Ovary (tissue), 9 donors: Measurements from ENCODE around the gene OR2T34. TPM values are rescaled to one million over a fixed set of nuclear protein-coding genes. Genes with fewer than 3 reads are reported as not detected.
"Not testable (repeated sequence)": the region's sequence is repeated elsewhere in the genome, so short reads cannot be mapped to it uniquely, and the experiment has no call there.

Experiments
- DNase-seq, 5 donors: peaks; one replicate each; pipeline ENCODE4 v3.0.0-alpha.2; 2019 to 2020
- H3K27ac ChIP-seq, 2 donors: fragments of 200-600 bp; one replicate each; pipeline versions ENCODE4 v1.5.1 to v1.8.0; 2019 to 2022
- H3K27me3 ChIP-seq: fragments of 200-600 bp; one replicate; pipeline ENCODE4 v1.8.0; 2022
- H3K36me3 ChIP-seq: fragments of 200-600 bp; sonication (generic); one replicate; pipeline ENCODE4 v1.5.1; 2019
- H3K4me1 ChIP-seq: one replicate; pipeline ENCODE4 v1.8.1; 2013; ENCODE audit warnings: mild to moderate bottlenecking, moderate library complexity; ENCODE audit not compliant: insufficient read depth
- H3K4me3 ChIP-seq: fragments of 200-600 bp; sonication (generic); one replicate; pipeline ENCODE4 v1.5.1; 2017
- H3K9me3 ChIP-seq, 2 donors: fragments of 200-600 bp in 1 of 2; sonication (generic) in 1 of 2; one replicate each; pipeline versions ENCODE4 v1.5.1 to v1.8.1; 2013 to 2019; ENCODE audit warnings: mild to moderate bottlenecking in 1 of 2, moderate library complexity in 1 of 2
- WGBS, 3 donors: extraction: QIAGEN DNeasy Blood & Tissue Kit in 1 of 3; methylation state at CpG; one replicate each; pipeline versions ENCODE4 v1.1.5 to v1.1.7; 2013 to 2017; 5-methylcytosine and 5-hydroxymethylcytosine counted together
- intact Hi-C, 4 donors: fragments of 100-400 bp; cut with DNase I; formaldehyde crosslinking; loops; one replicate each; pipeline versions ENCODE4 v1.11.0 to v1.15.1; 2022 to 2023
- polyA plus RNA-seq, 2 donors: library from polyadenylated mRNA; stranded (reverse); fragments of 200-250 nt in 1 of 2; fragments of 350-450 nt in 1 of 2; fragmentation: Illumina TruSeq in 1 of 2; extraction: RNeasy Lipid Tissue Mini Kit (QIAGEN cat#74804) in 1 of 2; gene quantifications; one replicate each; pipeline ENCODE4 v1.2.3, GENCODE V29; 2013 to 2014
- small RNA-seq: library from RNA; depleted of rRNA; stranded (forward); fragments of <200 nt; gene quantifications from one replicate; pipeline ENCODE3, GENCODE V24; 2016
- total RNA-seq, 7 donors: library from RNA; depleted of rRNA in 2 of 7; stranded (reverse); fragments of >200 nt in 2 of 7; fragmentation: NEBNext Ultra II Directional in 3 of 7; extraction: Animal tissue kit (Norgen Biotek cat#: 25700) in 3 of 7; gene quantifications; one replicate each; pipeline versions ENCODE4 v1.1.0 to v1.2.4, GENCODE V29; 2016 to 2023
- donor health status: DM: no; HTN: no; CAD: no; lungs with moderate emphysema.
- donor health status: DM: no; HTN: no; CAD: no.
- donor health status: Bipolar disorder and iron deficiency.
- donor health status: DM: yes; HTN: yes; CAD: no.
- donor health status: DM: no; HTN: no; CAD: no.
- donor health status: DM: yes; HTN: yes; CAD: no.

Gene OR2T34
- total and polyA plus RNA-seq, 9 donors, result not detected

- intact Hi-C loops, H3K27ac ChIP-seq, H3K4me1 ChIP-seq, H3K36me3 ChIP-seq, H3K27me3 ChIP-seq, H3K4me3 ChIP-seq, H3K9me3 ChIP-seq, DNase-seq: not testable (repeated sequence)
- WGBS, 3 donors, result no CpG with 5 or more reads among the region's 2 CpGs
Measured at GRCh38 chr1:248547383-248547782, 27.2 kb downstream of the OR2T34 start.

- H3K9me3 ChIP-seq, H3K4me1 ChIP-seq, intact Hi-C loops, H3K27me3 ChIP-seq, H3K27ac ChIP-seq, H3K36me3 ChIP-seq, H3K4me3 ChIP-seq, DNase-seq: not testable (repeated sequence)
Measured at GRCh38 chr1:248537449-248537848, 37.1 kb downstream of the OR2T34 start.

Small RNA genes lying within 50 kb of the gene (small RNA-seq; reads per million reads assigned to genes)
- not detected for gene RF00019

Other genes with a start within 250 kb of the OR2T34 start
- gene OR14C36, start 226.0 kb downstream of the OR2T34 start, total RNA-seq, result not detected
- gene OR14C36, start 226.0 kb downstream of the OR2T34 start, polyA plus RNA-seq, result not detected
- not detected for gene OR2T4, start 213.1 kb downstream of the OR2T34 start, total RNA-seq
- gene OR2T4, start 213.1 kb downstream of the OR2T34 start, polyA plus RNA-seq, result not detected
- not detected for gene OR2T6, start 199.0 kb downstream of the OR2T34 start, total RNA-seq
- not detected for gene OR2T6, start 199.0 kb downstream of the OR2T34 start, polyA plus RNA-seq
- not detected for gene OR2T1, start 171.7 kb downstream of the OR2T34 start, total RNA-seq
- not detected for gene OR2T1, start 171.7 kb downstream of the OR2T34 start, polyA plus RNA-seq
- under 1 TPM in 2 of 7 donors, not detected in 5; 0.10 to 0.46 TPM for gene OR2T2, start 129.1 kb downstream of the OR2T34 start, total RNA-seq
- gene OR2T2, start 129.1 kb downstream of the OR2T34 start, polyA plus RNA-seq, result not detected
- gene OR2T3, start 101.4 kb downstream of the OR2T34 start, total RNA-seq, result not detected
- gene OR2T3, start 101.4 kb downstream of the OR2T34 start, polyA plus RNA-seq, result not detected
- under 1 TPM in 1 of 7 donors, not detected in 6; 0.10 TPM for gene OR2T5, start 86.2 kb downstream of the OR2T34 start, total RNA-seq
- not detected for gene OR2T5, start 86.2 kb downstream of the OR2T34 start, polyA plus RNA-seq
- under 1 TPM in 1 of 7 donors, not detected in 6; 0.23 TPM for gene OR2G6, start 66.7 kb downstream of the OR2T34 start, total RNA-seq
- not detected for gene OR2G6, start 66.7 kb downstream of the OR2T34 start, polyA plus RNA-seq
- not detected for gene OR2T29, start 12.0 kb downstream of the OR2T34 start, total RNA-seq
- gene OR2T29, start 12.0 kb downstream of the OR2T34 start, polyA plus RNA-seq, result not detected
- gene OR2T10, start 22.9 kb upstream of the OR2T34 start, total RNA-seq, result 1 to 10 TPM in 1 of 7 donors, not detected in 6; 2.1 TPM
- not detected for gene OR2T10, start 22.9 kb upstream of the OR2T34 start, polyA plus RNA-seq
- under 1 TPM in 1 of 7 donors, not detected in 6; 0.11 TPM for gene OR2T11, start 60.3 kb upstream of the OR2T34 start, total RNA-seq
- gene OR2T11, start 60.3 kb upstream of the OR2T34 start, polyA plus RNA-seq, result not detected
- under 1 TPM in 1 of 7 donors, not detected in 6; 0.07 TPM for gene OR2T35, start 70.5 kb upstream of the OR2T34 start, total RNA-seq
- not detected for gene OR2T35, start 70.5 kb upstream of the OR2T34 start, polyA plus RNA-seq
- gene OR2T27, start 80.8 kb upstream of the OR2T34 start, total RNA-seq, result not detected
- under 1 TPM in 1 of 2 donors, not detected in 1; 0.11 TPM for gene OR2T27, start 80.8 kb upstream of the OR2T34 start, polyA plus RNA-seq
- gene OR14I1, start 128.0 kb upstream of the OR2T34 start, total RNA-seq, result not detected
- gene OR14I1, start 128.0 kb upstream of the OR2T34 start, polyA plus RNA-seq, result not detected
- under 1 TPM in 1 of 7 donors, not detected in 6; 0.24 TPM for gene LYPD8, start 181.0 kb upstream of the OR2T34 start, total RNA-seq
- gene LYPD8, start 181.0 kb upstream of the OR2T34 start, polyA plus RNA-seq, result not detected